VCaP (cell line): ENCODE results near the gene UBE2I.

Experiments used
- H3K27ac ChIP-seq: fragments of 450-650 bp; 2 replicates; pipeline ENCODE4 v1.5.1; 2017
- TF ChIP-seq, protein P1 (sequence below): fragments of 450-650 bp; conservative IDR thresholded peaks from 2 replicates; pipeline ENCODE4 v1.5.1; 2017; ENCODE audit warnings: mild to moderate bottlenecking, moderate library complexity

Gene UBE2I

DNA sequence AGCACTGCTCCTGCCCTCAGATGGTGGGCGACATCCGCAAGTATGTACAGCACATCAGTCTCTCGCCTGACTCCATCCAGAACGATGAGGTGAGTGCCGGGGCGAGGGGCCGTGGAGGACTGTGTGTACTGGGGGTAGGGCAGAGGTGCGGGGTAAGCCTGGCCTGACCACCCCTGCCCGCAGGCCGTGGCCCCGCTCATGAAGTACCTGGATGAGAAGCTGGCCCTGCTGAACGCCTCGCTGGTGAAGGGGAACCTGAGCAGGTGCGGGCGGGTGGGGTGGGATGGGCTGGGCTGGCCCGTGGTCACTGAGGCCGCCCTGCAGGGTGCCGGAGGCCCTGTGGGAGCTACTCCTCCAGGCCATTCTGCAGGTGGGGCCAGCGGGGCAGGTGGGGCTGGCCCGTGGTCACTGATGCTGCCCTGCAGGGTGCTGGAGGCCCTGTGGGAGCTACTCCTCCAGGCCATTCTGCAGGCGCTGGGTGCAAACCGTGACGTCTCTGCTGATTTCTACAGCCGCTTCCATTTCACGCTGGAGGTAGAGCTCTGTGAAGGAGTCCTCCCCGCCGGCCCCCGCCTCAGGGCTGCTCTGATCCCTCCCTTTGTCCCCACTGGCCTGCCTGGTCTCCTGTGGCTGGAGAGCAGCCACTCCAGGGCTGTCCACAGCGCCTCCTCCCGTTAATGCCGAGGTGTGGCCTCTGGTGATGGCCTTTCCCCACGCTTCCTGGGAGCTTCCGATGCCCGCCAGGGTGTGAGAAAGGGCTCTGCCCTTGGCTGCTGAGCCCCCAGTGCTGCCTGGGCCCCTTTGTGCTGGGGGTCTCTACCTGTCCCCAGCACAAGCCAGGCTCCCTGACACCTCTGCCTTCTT is 37.2 kb downstream of the UBE2I start:
- H3K27ac ChIP-seq = no peak overlapping the region

DNA sequence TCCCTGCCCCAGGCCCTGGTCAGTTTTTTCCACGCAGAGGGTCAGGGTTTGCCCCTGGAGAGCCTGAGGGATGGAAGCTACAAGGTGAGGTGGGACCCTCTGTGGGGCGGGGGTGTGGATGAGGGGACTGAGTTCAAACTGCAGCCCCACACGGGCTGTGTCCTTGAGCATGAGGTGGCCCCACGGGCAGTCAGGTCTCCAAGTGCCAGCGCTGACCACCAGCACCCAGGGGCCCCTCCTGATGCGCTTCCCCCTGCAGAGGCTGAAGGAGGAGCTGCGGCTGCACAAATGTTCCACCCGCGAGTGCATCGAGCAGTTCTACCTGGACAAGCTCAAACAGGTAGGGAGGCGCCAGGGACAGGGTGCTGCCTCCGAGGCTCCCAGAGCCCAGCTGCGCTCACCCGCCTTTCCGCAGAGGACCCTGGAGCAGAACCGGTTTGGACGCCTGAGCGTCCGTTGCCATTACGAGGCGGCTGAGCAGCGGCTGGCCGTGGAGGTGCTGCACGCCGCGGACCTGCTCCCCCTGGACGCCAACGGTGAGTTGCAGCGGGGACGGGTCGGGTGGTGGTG is 37.9 kb downstream of the UBE2I start:
- TF ChIP-seq, protein P1, sequence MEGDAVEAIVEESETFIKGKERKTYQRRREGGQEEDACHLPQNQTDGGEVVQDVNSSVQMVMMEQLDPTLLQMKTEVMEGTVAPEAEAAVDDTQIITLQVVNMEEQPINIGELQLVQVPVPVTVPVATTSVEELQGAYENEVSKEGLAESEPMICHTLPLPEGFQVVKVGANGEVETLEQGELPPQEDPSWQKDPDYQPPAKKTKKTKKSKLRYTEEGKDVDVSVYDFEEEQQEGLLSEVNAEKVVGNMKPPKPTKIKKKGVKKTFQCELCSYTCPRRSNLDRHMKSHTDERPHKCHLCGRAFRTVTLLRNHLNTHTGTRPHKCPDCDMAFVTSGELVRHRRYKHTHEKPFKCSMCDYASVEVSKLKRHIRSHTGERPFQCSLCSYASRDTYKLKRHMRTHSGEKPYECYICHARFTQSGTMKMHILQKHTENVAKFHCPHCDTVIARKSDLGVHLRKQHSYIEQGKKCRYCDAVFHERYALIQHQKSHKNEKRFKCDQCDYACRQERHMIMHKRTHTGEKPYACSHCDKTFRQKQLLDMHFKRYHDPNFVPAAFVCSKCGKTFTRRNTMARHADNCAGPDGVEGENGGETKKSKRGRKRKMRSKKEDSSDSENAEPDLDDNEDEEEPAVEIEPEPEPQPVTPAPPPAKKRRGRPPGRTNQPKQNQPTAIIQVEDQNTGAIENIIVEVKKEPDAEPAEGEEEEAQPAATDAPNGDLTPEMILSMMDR = no peak

More for the DNA sequence above, 37.2 kb downstream of the UBE2I start:
- TF ChIP-seq, protein P1 = no peak

DNA sequence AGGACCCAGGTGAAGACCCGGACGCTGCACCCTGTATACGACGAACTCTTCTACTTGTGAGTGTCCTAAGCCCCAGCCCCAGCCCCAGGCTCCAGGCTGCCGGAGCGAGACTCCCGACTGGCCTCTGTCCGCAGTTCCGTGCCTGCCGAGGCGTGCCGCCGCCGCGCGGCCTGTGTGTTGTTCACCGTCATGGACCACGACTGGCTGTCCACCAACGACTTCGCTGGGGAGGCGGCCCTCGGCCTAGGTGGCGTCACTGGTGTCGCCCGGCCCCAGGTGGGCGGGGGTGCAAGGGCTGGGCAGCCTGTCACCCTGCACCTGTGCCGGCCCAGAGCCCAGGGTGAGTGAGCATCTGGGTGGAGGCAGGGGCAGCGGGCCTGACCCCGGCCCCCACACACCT is 38.5 kb downstream of the UBE2I start:
- H3K27ac ChIP-seq = no peak overlapping the region
- TF ChIP-seq, protein P1 = no peak

More for the DNA sequence above, 37.9 kb downstream of the UBE2I start:
- no peak overlapping the region for H3K27ac ChIP-seq

DNA sequence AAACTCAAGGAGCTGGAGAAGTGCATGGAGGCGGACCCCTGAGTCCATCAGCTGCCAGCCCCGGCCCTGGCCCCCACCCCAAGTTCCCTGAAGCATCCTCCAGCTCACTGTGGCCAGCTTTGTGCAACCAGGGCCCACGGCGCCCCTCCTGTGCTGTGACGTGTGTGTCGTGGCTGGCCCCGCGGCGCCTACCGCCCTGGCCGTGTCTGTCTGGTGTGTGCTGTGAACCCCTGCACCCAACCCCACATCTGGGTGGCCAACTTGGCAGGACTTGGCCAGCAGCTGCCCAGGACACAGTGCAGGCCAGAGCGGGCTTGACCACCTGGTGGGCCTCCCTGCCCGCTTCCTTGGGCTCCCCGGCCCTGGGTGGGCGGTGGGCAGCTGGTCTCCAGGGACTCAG is 39.0 kb downstream of the UBE2I start:
- H3K27ac ChIP-seq = no peak overlapping the region
- TF ChIP-seq, protein P1 = no peak

- TF ChIP-seq, protein P1 = no peak
- H3K27ac ChIP-seq = no peak overlapping the region
Measured at GRCh38 chr16:1348926-1349325, 39.5 kb downstream of the UBE2I start.

DNA sequence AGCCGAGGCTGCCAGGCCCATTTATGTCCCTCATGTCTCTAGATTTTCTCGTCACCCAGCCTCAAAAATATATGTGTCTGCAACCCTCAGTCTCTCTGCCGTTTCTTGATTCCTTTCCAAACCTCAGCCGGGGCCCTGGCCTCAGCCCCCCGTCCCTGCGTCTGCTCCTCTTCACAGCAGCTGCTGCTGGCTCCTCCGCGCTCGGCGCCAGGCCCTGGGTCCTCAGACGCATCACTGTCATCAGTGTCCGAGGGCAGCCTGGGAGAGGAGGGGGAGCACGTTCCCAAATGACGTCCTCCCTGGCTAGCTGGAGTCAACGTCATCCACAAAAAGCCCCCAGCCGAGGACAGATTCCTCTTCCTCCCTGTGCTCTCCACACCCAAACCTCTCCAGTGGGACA is 39.9 kb downstream of the UBE2I start:
- TF ChIP-seq, protein P1 = no peak
- H3K27ac ChIP-seq = no peak overlapping the region

- no peak overlapping the region for H3K27ac ChIP-seq
- TF ChIP-seq, protein P1 = no peak
Measured at GRCh38 chr16:1349951-1350350, 40.5 kb downstream of the UBE2I start.
